GM23338 (cell line): ENCODE results near the gene SMAD9. TPM values are rescaled to one million over a fixed set of nuclear protein-coding genes. Genes with fewer than 3 reads are reported as not detected.

Source experiments
- ATAC-seq: fragments of 200-7000 bp; cut with Tn5 transposase; 3 replicates; pipeline ENCODE4 v1.9.1; 2020
- DNase-seq: peaks from one replicate; pipeline ENCODE4 v3.0.0-alpha.2; 2015; ENCODE audit warnings: low spot score
- H2AFZ ChIP-seq: fragments of 200-600 bp; sonication (generic); 2 replicates; pipeline ENCODE4 v1.8.0; 2016; ENCODE audit warnings: antibody characterized with exemption, mild to moderate bottlenecking, moderate library complexity
- H3F3A ChIP-seq: fragments of 200-600 bp; sonication (generic); replicated peaks from 2 replicates; pipeline ENCODE4 v1.8.0; 2017; ENCODE audit warnings: antibody characterized with exemption, mixed run types, low read depth
- H3K27ac ChIP-seq: fragments of 200-600 bp; sonication (generic); 2 replicates; pipeline ENCODE4 v1.6.1; 2016; ENCODE audit warnings: low read depth
- H3K27me3 ChIP-seq: fragments of 200-600 bp; sonication (generic); 2 replicates; pipeline ENCODE4 v1.8.0; 2016; ENCODE audit warnings: mild to moderate bottlenecking, mixed run types, moderate library complexity; ENCODE audit not compliant: insufficient read depth
- H3K36me3 ChIP-seq: fragments of 200-600 bp; sonication (generic); 2 replicates; pipeline ENCODE4 v1.8.0; 2016; ENCODE audit warnings: mild to moderate bottlenecking; ENCODE audit not compliant: insufficient read depth
- H3K4me1 ChIP-seq: fragments of 200-600 bp; sonication (generic); 2 replicates; pipeline ENCODE4 v1.8.0; 2016; ENCODE audit warnings: mild to moderate bottlenecking, moderate library complexity; ENCODE audit not compliant: insufficient read depth
- H3K4me2 ChIP-seq: fragments of 200-600 bp; sonication (generic); 2 replicates; pipeline ENCODE4 v1.7.1; 2017; ENCODE audit warnings: mixed run types
- H3K4me3 ChIP-seq: fragments of 200-600 bp; sonication (generic); 2 replicates; pipeline ENCODE4 v1.6.1; 2016; ENCODE audit warnings: mixed run types
- H3K79me2 ChIP-seq: fragments of 200-600 bp; sonication (generic); replicated peaks from 2 replicates; pipeline ENCODE4 v1.8.0; 2017; ENCODE audit warnings: mild to moderate bottlenecking; ENCODE audit not compliant: insufficient read depth
- H3K9me2 ChIP-seq: fragments of 200-600 bp; sonication (generic); 2 replicates; pipeline ENCODE4 v1.8.0; 2017; ENCODE audit not compliant: insufficient read depth
- H4K20me1 ChIP-seq: fragments of 200-600 bp; sonication (generic); replicated peaks from 2 replicates; pipeline ENCODE4 v1.8.0; 2017; ENCODE audit warnings: mild to moderate bottlenecking; ENCODE audit not compliant: insufficient read depth
- H3K27ac Mint-ChIP-seq: 2 replicates; pipeline ENCODE4 v1.8.0; 2020; ENCODE audit warnings: inconsistent platforms, mild to moderate bottlenecking, moderate library complexity, mixed read lengths
- H3K27me3 Mint-ChIP-seq: 3 replicates; pipeline ENCODE4 v1.8.0; 2022; ENCODE audit warnings: low read depth, mild to moderate bottlenecking, moderate library complexity, mixed read lengths, inconsistent platforms; ENCODE audit not compliant: insufficient read depth, poor library complexity
- H3K36me3 Mint-ChIP-seq: 3 replicates; pipeline ENCODE4 v1.8.0; 2021; ENCODE audit warnings: low read depth, mild to moderate bottlenecking, inconsistent platforms, moderate library complexity, mixed read lengths
- H3K4me1 Mint-ChIP-seq: 3 replicates; pipeline ENCODE4 v1.8.0; 2020; ENCODE audit warnings: mild to moderate bottlenecking, inconsistent platforms, mixed read lengths
- H3K4me3 Mint-ChIP-seq: 3 replicates; pipeline ENCODE4 v1.8.0; 2021; ENCODE audit warnings: moderate library complexity, mild to moderate bottlenecking, inconsistent platforms, mixed read lengths
- H3K9me3 Mint-ChIP-seq: 3 replicates; pipeline ENCODE4 v1.8.0; 2020; ENCODE audit warnings: moderate library complexity, mild to moderate bottlenecking, inconsistent platforms, mixed read lengths
- CREB1 ChIP-seq: fragments of 250-450 bp; sonication (Bioruptor Pico); IDR thresholded peaks from 2 replicates; pipeline ENCODE4 v1.5.0; 2020; ENCODE audit warnings: low read depth, mild to moderate bottlenecking, moderate library complexity
- ETS1 ChIP-seq: IDR thresholded peaks from 2 replicates; pipeline ENCODE4 v1.6.1; 2016; ENCODE audit warnings: antibody characterized with exemption
- JUNB ChIP-seq: IDR thresholded peaks from one replicate; pipeline ENCODE4 v1.6.1; 2016; ENCODE audit warnings: antibody characterized with exemption; ENCODE audit not compliant: unreplicated experiment
- POLR2AphosphoS5 ChIP-seq: IDR thresholded peaks from 2 replicates; pipeline ENCODE4 v1.6.1; 2016; ENCODE audit warnings: antibody characterized with exemption, low read depth
- STAT1 ChIP-seq: IDR thresholded peaks from one replicate; pipeline ENCODE4 v1.6.1; 2016; ENCODE audit warnings: antibody characterized with exemption; ENCODE audit not compliant: unreplicated experiment
- ZNF114 ChIP-seq: fragments of 250-450 bp; sonication (Bioruptor Pico); IDR thresholded peaks from 2 replicates; pipeline ENCODE4 v1.5.0; 2020; ENCODE audit warnings: mild to moderate bottlenecking, moderate library complexity
- ZNF331 ChIP-seq: fragments of 250-450 bp; sonication (Bioruptor Pico); IDR thresholded peaks from 2 replicates; pipeline ENCODE4 v1.5.0; 2020; ENCODE audit warnings: low read depth, mild to moderate bottlenecking, moderate library complexity
- polyA plus RNA-seq: library from polyadenylated mRNA; unstranded; fragments of >200 nt; fragmentation: Nextera tagmentation; extraction: Ambion mirVana; gene quantifications from 2 replicates; pipeline ENCODE4 v1.2.1, GENCODE V29; 2016
- total RNA-seq: library from RNA; depleted of rRNA; stranded (reverse); fragments of >200 nt; shearing (Covaris generic); gene quantifications from 2 replicates; pipeline ENCODE4 v1.2.3, GENCODE V29; 2014
- TF ChIP-seq, protein P1 (sequence below): fragments of 250-450 bp; sonication (Bioruptor Pico); IDR thresholded peaks from 2 replicates; pipeline ENCODE4 v1.5.0; 2020; ENCODE audit warnings: mild to moderate bottlenecking, moderate library complexity
- TF ChIP-seq, protein P2 (sequence below), 2 experiments: fragments of 200-600 bp in 1 of 2; sonication (generic) in 1 of 2; conservative IDR thresholded peaks; 2 replicates each; pipeline versions ENCODE4 v1.5.1 to v1.6.1; 2016 to 2017; ENCODE audit warnings: antibody characterized with exemption in 2 of 2, low read depth in 2 of 2, mild to moderate bottlenecking in 2 of 2, moderate library complexity in 1 of 2

SMAD9 gene
- total and polyA plus RNA-seq, 2 experiments from 2014 or later: 0.95 to 1.3 TPM

- TF ChIP-seq ETS1: no peak
Observed at GRCh38 chr13:36920616-36921185, 663 bp upstream of the SMAD9 start (continued).

GRCh38 chr13:36919171-36919832 is 736 bp downstream of the SMAD9 start:
- H3K27ac ChIP-seq: no peak overlapping the region
- Mint-ChIP-seq H3K9me3 (no peaks in the 10 kb centered on the region), H3K4me3 (peak overlapping the region; percentile 89), H3K4me1 (peaks cover 8% of the 10 kb centered on the region; the same call in 2 of the 3 replicates), H3K27me3 (peaks cover 23% of the 10 kb centered on the region), H3K36me3 (no peaks in the 10 kb centered on the region), H3K27ac (no peak overlapping the region)
- ATAC-seq (peak; percentile 78), DNase-seq (peak; percentile 76)
- H3F3A ChIP-seq: peaks cover 15% of the 10 kb centered on the region; the same call in 1 of the 2 replicates
- peak overlapping the region; percentile 84 for H3K4me3 ChIP-seq
- H3K79me2 ChIP-seq: no peaks in the 10 kb centered on the region
- H3K4me1 ChIP-seq: peaks cover 15% of the 10 kb centered on the region
- no peaks in the 10 kb centered on the region; the same call in 1 of the 2 replicates for H4K20me1 ChIP-seq
- H3K9me2 ChIP-seq: no peaks in the 10 kb centered on the region
- H2AFZ ChIP-seq: peak overlapping the region; percentile 97
- peak overlapping the region; percentile 95 for H3K4me2 ChIP-seq
- peaks cover 45% of the 10 kb centered on the region for H3K27me3 ChIP-seq
- no peaks in the 10 kb centered on the region for H3K36me3 ChIP-seq
- TF ChIP-seq POLR2AphosphoS5 (no peak), ETS1 (no peak), ZNF114 (no peak), ZNF331 (CRISPR knock-in tag) (no peak), CREB1 (CRISPR knock-in tag) (no peak), STAT1 (no peak), JUNB (no peak)
- TF ChIP-seq, protein P1, sequence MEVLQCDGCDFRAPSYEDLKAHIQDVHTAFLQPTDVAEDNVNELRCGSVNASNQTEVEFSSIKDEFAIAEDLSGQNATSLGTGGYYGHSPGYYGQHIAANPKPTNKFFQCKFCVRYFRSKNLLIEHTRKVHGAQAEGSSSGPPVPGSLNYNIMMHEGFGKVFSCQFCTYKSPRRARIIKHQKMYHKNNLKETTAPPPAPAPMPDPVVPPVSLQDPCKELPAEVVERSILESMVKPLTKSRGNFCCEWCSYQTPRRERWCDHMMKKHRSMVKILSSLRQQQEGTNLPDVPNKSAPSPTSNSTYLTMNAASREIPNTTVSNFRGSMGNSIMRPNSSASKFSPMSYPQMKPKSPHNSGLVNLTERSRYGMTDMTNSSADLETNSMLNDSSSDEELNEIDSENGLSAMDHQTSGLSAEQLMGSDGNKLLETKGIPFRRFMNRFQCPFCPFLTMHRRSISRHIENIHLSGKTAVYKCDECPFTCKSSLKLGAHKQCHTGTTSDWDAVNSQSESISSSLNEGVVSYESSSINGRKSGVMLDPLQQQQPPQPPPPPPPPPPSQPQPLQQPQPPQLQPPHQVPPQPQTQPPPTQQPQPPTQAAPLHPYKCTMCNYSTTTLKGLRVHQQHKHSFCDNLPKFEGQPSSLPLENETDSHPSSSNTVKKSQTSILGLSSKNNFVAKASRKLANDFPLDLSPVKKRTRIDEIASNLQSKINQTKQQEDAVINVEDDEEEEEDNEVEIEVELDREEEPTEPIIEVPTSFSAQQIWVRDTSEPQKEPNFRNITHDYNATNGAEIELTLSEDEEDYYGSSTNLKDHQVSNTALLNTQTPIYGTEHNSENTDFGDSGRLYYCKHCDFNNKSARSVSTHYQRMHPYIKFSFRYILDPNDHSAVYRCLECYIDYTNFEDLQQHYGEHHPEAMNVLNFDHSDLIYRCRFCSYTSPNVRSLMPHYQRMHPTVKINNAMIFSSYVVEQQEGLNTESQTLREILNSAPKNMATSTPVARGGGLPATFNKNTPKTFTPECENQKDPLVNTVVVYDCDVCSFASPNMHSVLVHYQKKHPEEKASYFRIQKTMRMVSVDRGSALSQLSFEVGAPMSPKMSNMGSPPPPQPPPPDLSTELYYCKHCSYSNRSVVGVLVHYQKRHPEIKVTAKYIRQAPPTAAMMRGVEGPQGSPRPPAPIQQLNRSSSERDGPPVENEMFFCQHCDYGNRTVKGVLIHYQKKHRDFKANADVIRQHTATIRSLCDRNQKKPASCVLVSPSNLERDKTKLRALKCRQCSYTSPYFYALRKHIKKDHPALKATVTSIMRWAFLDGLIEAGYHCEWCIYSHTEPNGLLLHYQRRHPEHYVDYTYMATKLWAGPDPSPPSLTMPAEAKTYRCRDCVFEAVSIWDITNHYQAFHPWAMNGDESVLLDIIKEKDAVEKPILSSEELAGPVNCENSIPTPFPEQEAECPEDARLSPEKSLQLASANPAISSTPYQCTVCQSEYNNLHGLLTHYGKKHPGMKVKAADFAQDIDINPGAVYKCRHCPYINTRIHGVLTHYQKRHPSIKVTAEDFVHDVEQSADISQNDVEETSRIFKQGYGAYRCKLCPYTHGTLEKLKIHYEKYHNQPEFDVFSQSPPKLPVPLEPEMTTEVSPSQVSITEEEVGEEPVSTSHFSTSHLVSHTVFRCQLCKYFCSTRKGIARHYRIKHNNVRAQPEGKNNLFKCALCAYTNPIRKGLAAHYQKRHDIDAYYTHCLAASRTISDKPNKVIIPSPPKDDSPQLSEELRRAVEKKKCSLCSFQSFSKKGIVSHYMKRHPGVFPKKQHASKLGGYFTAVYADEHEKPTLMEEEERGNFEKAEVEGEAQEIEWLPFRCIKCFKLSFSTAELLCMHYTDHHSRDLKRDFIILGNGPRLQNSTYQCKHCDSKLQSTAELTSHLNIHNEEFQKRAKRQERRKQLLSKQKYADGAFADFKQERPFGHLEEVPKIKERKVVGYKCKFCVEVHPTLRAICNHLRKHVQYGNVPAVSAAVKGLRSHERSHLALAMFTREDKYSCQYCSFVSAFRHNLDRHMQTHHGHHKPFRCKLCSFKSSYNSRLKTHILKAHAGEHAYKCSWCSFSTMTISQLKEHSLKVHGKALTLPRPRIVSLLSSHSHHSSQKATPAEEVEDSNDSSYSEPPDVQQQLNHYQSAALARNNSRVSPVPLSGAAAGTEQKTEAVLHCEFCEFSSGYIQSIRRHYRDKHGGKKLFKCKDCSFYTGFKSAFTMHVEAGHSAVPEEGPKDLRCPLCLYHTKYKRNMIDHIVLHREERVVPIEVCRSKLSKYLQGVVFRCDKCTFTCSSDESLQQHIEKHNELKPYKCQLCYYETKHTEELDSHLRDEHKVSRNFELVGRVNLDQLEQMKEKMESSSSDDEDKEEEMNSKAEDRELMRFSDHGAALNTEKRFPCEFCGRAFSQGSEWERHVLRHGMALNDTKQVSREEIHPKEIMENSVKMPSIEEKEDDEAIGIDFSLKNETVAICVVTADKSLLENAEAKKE: no peak
- TF ChIP-seq, protein P2, sequence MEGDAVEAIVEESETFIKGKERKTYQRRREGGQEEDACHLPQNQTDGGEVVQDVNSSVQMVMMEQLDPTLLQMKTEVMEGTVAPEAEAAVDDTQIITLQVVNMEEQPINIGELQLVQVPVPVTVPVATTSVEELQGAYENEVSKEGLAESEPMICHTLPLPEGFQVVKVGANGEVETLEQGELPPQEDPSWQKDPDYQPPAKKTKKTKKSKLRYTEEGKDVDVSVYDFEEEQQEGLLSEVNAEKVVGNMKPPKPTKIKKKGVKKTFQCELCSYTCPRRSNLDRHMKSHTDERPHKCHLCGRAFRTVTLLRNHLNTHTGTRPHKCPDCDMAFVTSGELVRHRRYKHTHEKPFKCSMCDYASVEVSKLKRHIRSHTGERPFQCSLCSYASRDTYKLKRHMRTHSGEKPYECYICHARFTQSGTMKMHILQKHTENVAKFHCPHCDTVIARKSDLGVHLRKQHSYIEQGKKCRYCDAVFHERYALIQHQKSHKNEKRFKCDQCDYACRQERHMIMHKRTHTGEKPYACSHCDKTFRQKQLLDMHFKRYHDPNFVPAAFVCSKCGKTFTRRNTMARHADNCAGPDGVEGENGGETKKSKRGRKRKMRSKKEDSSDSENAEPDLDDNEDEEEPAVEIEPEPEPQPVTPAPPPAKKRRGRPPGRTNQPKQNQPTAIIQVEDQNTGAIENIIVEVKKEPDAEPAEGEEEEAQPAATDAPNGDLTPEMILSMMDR (conservative IDR thresholded peaks at IDR 0.05; ENCODE audit: low read depth in 2 of 2): no peak
